K562 (cell line): ENCODE data around the gene SLC35G3.

Experiments used
- BRF1 ChIP-seq: IDR thresholded peaks from 3 replicates; pipeline ENCODE4 v1.6.1; 2011; ENCODE audit warnings: borderline replicate concordance, mild to moderate bottlenecking; ENCODE audit not compliant: insufficient read length; ENCODE audit errors: extremely low read depth
- CBX8 ChIP-seq: fragments of 200-600 bp; sonication (generic); IDR thresholded peaks from 2 replicates; pipeline ENCODE4 v1.6.1; 2012; ENCODE audit warnings: borderline replicate concordance, mixed run types, low read depth, mild to moderate bottlenecking, moderate library complexity, mixed read lengths, low read length, control low read depth, inconsistent platforms; ENCODE audit not compliant: poor library complexity, severe bottlenecking; ENCODE audit errors: extremely low read depth
- HDGF ChIP-seq: fragments of 450-650 bp; IDR thresholded peaks from 2 replicates; pipeline ENCODE4 v1.6.1; 2016
- RNF2 ChIP-seq: sonication (generic); IDR thresholded peaks from 2 replicates; pipeline ENCODE4 v1.6.1; 2016
- SAFB2 ChIP-seq: fragments of 200-400 bp; formaldehyde crosslinking; IDR thresholded peaks from 2 replicates; pipeline ENCODE4 v1.6.1; 2018; ENCODE audit warnings: borderline replicate concordance, low read length, low read depth, moderate library complexity; ENCODE audit not compliant: severe bottlenecking
- ZFX ChIP-seq: sonication (generic); formaldehyde crosslinking; IDR thresholded peaks from 2 replicates; pipeline ENCODE4 v1.8.0; 2022; ENCODE audit warnings: mild to moderate bottlenecking, missing genetic modification reagents, moderate library complexity
- ZNF274 ChIP-seq: IDR thresholded peaks from 2 replicates; pipeline ENCODE4 v1.6.1; 2011; ENCODE audit warnings: low read depth, mild to moderate bottlenecking, low read length, moderate library complexity, borderline replicate concordance
- ZNF408 ChIP-seq: fragments of 250-450 bp; sonication (Bioruptor Pico); IDR thresholded peaks from 2 replicates; pipeline ENCODE4 v1.4.0; 2020; ENCODE audit warnings: low read depth, mild to moderate bottlenecking, moderate library complexity
- TF ChIP-seq, protein P1 (sequence below), 3 experiments: IDR thresholded peaks in 2 of 3; conservative IDR thresholded peaks in 1 of 3; 2 replicates each; pipeline ENCODE4 v1.5.1; 2011 to 2012; ENCODE audit warnings: low read length in 3 of 3, mild to moderate bottlenecking in 3 of 3, control low read depth in 2 of 3, improper control_type of control experiment in 1 of 3, inconsistent platforms in 1 of 3, low read depth in 1 of 3, mixed read lengths in 1 of 3, moderate library complexity in 1 of 3; ENCODE audit not compliant: insufficient read depth in 2 of 3
- TF ChIP-seq, protein P2 (sequence below): sonication (generic); formaldehyde crosslinking; IDR thresholded peaks from 2 replicates; pipeline ENCODE4 v1.4.0; 2020; ENCODE audit warnings: mild to moderate bottlenecking, missing genetic modification reagents

- TF ChIP-seq HDGF (no peak), SAFB2 (no peak), CBX8 (no peak), ZFX (CRISPR knock-in tag) (no peak), RNF2 (no peak), ZNF274 (no peak), ZNF408 (CRISPR knock-in tag) (no peak), BRF1 (no peak)
- TF ChIP-seq, protein P1, sequence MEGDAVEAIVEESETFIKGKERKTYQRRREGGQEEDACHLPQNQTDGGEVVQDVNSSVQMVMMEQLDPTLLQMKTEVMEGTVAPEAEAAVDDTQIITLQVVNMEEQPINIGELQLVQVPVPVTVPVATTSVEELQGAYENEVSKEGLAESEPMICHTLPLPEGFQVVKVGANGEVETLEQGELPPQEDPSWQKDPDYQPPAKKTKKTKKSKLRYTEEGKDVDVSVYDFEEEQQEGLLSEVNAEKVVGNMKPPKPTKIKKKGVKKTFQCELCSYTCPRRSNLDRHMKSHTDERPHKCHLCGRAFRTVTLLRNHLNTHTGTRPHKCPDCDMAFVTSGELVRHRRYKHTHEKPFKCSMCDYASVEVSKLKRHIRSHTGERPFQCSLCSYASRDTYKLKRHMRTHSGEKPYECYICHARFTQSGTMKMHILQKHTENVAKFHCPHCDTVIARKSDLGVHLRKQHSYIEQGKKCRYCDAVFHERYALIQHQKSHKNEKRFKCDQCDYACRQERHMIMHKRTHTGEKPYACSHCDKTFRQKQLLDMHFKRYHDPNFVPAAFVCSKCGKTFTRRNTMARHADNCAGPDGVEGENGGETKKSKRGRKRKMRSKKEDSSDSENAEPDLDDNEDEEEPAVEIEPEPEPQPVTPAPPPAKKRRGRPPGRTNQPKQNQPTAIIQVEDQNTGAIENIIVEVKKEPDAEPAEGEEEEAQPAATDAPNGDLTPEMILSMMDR (IDR thresholded peaks at IDR 0.05 in 2 of 3, conservative IDR thresholded peaks at IDR 0.05 in 1 of 3; ENCODE audit: insufficient read depth in 2 of 3, low read depth in 1 of 3, low read length in 3 of 3): no peak
- TF ChIP-seq, protein P2, sequence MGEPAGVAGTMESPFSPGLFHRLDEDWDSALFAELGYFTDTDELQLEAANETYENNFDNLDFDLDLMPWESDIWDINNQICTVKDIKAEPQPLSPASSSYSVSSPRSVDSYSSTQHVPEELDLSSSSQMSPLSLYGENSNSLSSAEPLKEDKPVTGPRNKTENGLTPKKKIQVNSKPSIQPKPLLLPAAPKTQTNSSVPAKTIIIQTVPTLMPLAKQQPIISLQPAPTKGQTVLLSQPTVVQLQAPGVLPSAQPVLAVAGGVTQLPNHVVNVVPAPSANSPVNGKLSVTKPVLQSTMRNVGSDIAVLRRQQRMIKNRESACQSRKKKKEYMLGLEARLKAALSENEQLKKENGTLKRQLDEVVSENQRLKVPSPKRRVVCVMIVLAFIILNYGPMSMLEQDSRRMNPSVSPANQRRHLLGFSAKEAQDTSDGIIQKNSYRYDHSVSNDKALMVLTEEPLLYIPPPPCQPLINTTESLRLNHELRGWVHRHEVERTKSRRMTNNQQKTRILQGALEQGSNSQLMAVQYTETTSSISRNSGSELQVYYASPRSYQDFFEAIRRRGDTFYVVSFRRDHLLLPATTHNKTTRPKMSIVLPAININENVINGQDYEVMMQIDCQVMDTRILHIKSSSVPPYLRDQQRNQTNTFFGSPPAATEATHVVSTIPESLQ: no peak
Measured at GRCh38 chr17:35229638-35230037, 35.4 kb upstream of the SLC35G3 start.
